Mesenchymal stem cell (in vitro differentiated cells and primary cell): ENCODE results near the gene RANBP10.
A peak's percentile ranks its signal among the peaks of the same experiment; 100 is the strongest.

Source experiments
- DNase-seq: peaks from one replicate; pipeline ENCODE4 v3.0.0-alpha.2; 2013
- H2AFZ ChIP-seq: one replicate; pipeline ENCODE4 v1.6.1; 2013; ENCODE audit warnings: low read depth, mild to moderate bottlenecking, control low read depth, inconsistent platforms, low read length, moderate library complexity
- H2AK5ac ChIP-seq: 2 replicates; pipeline ENCODE4 v1.6.1; 2013; ENCODE audit warnings: low read length, moderate library complexity, mild to moderate bottlenecking, inconsistent platforms; ENCODE audit not compliant: severe bottlenecking
- H2BK120ac ChIP-seq: one replicate; pipeline ENCODE4 v1.6.1; 2013; ENCODE audit warnings: low read depth, mild to moderate bottlenecking, inconsistent platforms, low read length, moderate library complexity
- H2BK12ac ChIP-seq, 2 experiments: one replicate each; pipeline ENCODE4 v1.6.1; 2013; ENCODE audit warnings: inconsistent platforms in 2 of 2, low read length in 2 of 2, mild to moderate bottlenecking in 2 of 2, moderate library complexity in 2 of 2, control low read depth in 1 of 2
- H2BK15ac ChIP-seq: one replicate; pipeline ENCODE4 v1.6.1; 2013; ENCODE audit warnings: mild to moderate bottlenecking, low read depth, inconsistent platforms; ENCODE audit not compliant: poor library complexity, severe bottlenecking
- H2BK5ac ChIP-seq: 2 replicates; pipeline ENCODE4 v1.6.1; 2013; ENCODE audit warnings: low read depth, mild to moderate bottlenecking, low read length, control low read depth, inconsistent platforms; ENCODE audit not compliant: poor library complexity, severe bottlenecking
- H3K14ac ChIP-seq, 2 experiments: one replicate each; pipeline ENCODE4 v1.6.1; 2013; ENCODE audit warnings: inconsistent platforms in 2 of 2, low read length in 2 of 2, control low read depth in 1 of 2, mild to moderate bottlenecking in 1 of 2, moderate library complexity in 1 of 2
- H3K18ac ChIP-seq, 2 experiments: one replicate each; pipeline ENCODE4 v1.6.1; 2013; ENCODE audit warnings: inconsistent platforms in 2 of 2, low read length in 2 of 2, control low read depth in 1 of 2, low read depth in 1 of 2, mild to moderate bottlenecking in 1 of 2
- H3K23ac ChIP-seq, 2 experiments: one replicate each; pipeline ENCODE4 v1.6.1; 2013; ENCODE audit warnings: inconsistent platforms in 2 of 2, low read length in 2 of 2, mild to moderate bottlenecking in 2 of 2, moderate library complexity in 2 of 2, control low read depth in 1 of 2
- H3K27ac ChIP-seq: 2 replicates; pipeline ENCODE4 v1.5.1; 2013; ENCODE audit warnings: mild to moderate bottlenecking, moderate library complexity, low read length, control low read depth, inconsistent platforms; ENCODE audit not compliant: poor library complexity, severe bottlenecking
- H3K27me3 ChIP-seq, 2 experiments: 2 replicates each; pipeline versions ENCODE4 v1.6.1 to v1.7.0; 2013; ENCODE audit warnings: low read length in 2 of 2, mild to moderate bottlenecking in 2 of 2, moderate library complexity in 2 of 2, control low read depth in 1 of 2, inconsistent platforms in 1 of 2; ENCODE audit not compliant: control insufficient read depth in 1 of 2, insufficient read depth in 1 of 2
- H3K36me3 ChIP-seq, 2 experiments: 2 replicates each; pipeline versions ENCODE4 v1.6.1 to v1.7.0; 2013; ENCODE audit warnings: low read length in 2 of 2, control low read depth in 1 of 2, inconsistent platforms in 1 of 2, low read depth in 1 of 2, mild to moderate bottlenecking in 1 of 2; ENCODE audit not compliant: insufficient read depth in 2 of 2, control insufficient read depth in 1 of 2
- H3K4ac ChIP-seq, 2 experiments: one replicate each; pipeline ENCODE4 v1.6.1; 2013; ENCODE audit warnings: inconsistent platforms in 2 of 2, low read length in 2 of 2, mild to moderate bottlenecking in 2 of 2, moderate library complexity in 2 of 2, control low read depth in 1 of 2, low read depth in 1 of 2
- H3K4me1 ChIP-seq: 2 replicates; pipeline ENCODE4 v1.6.1; 2013; ENCODE audit warnings: low read depth, low read length, control low read depth; ENCODE audit not compliant: control insufficient read depth, insufficient read depth
- H3K4me2 ChIP-seq: 2 replicates; pipeline ENCODE4 v1.6.1; 2013; ENCODE audit warnings: low read length, mild to moderate bottlenecking, inconsistent platforms; ENCODE audit not compliant: poor library complexity, severe bottlenecking
- H3K4me3 ChIP-seq, 2 experiments: 2 replicates each; pipeline versions ENCODE4 v1.5.1 to v1.7.0; 2013; ENCODE audit warnings: low read length in 2 of 2, mild to moderate bottlenecking in 2 of 2, control low read depth in 1 of 2, low read depth in 1 of 2; ENCODE audit not compliant: insufficient read depth in 1 of 2
- H3K79me1 ChIP-seq: replicated peaks from 2 replicates; pipeline ENCODE4 v1.6.1; 2013; ENCODE audit warnings: mild to moderate bottlenecking, control low read depth, low read length, inconsistent platforms; ENCODE audit not compliant: poor library complexity, severe bottlenecking
- H3K9ac ChIP-seq: 2 replicates; pipeline ENCODE4 v1.7.0; 2013; ENCODE audit warnings: mild to moderate bottlenecking, low read length, moderate library complexity
- H3K9me3 ChIP-seq: 2 replicates; pipeline ENCODE4 v1.7.0; 2013; ENCODE audit warnings: mild to moderate bottlenecking, low read length; ENCODE audit not compliant: control insufficient read depth
- H4K8ac ChIP-seq: one replicate; pipeline ENCODE4 v1.6.1; 2013; ENCODE audit warnings: inconsistent platforms, mild to moderate bottlenecking, low read length, moderate library complexity
- H4K91ac ChIP-seq: one replicate; pipeline ENCODE4 v1.6.1; 2013; ENCODE audit warnings: mild to moderate bottlenecking, low read length, inconsistent platforms
- WGBS: methylation state at CpG from one replicate; pipeline ENCODE4 v1.1.7; 2013; ENCODE audit warnings: mixed read lengths; 5-methylcytosine and 5-hydroxymethylcytosine counted together

Gene RANBP10

DNA sequence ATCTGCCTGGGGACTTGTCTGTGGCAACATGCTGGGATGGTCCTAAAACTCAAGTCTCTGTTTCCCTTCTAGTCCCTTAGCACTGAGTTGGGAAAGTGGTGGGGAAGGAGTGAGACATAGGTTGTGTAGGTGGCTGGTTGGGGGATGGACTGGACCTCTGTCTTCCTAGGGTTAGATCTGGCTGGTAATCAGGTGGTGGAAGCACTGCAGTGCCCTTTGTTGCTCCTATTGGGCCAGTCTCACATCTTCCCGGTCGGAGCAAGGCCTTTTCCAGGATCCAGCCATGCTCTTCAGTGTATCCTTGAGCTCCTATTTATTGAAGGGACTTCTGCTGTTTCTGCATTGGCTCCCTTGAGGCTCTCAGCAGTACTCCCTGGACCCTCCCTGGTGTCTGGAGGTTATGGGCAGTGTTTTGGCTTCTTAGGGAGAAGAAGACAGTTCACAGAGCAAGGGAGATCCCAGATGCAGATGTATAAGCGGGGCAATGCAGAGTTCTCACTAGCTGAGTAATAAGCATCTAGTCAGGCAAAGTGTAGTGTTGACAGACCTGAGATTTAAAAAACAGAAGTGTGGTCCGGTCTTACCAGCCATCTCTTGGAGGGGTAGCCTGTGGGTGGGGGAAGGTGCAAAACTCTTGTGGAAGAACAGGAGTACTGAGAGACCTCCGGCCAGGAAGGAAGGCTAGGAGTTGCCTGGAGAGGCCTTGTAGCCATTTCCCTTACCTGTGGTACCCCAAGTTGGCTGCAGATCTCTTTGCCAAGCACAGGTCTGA lies 39.1 kb upstream of the RANBP10 start:
- Histone ChIP-seq H3K9ac (peak overlapping the region; percentile 98), H4K8ac (peak overlapping the region; percentile 52), H2BK120ac (no peak overlapping the region), H3K23ac (peak overlapping the region in 1 of 2 experiments; percentile 65), H2BK12ac (peak overlapping the region in 1 of 2 experiments; percentile 73), H3K36me3 (peaks cover 12 to 15% of the 10 kb centered on the region in 2 experiments), H2BK5ac (peak overlapping the region; percentile 89), H3K18ac (no peak overlapping the region), H3K9me3 (no peaks in the 10 kb centered on the region), H3K27me3 (no peaks in the 10 kb centered on the region), H3K27ac (peak overlapping the region; percentile 97), H3K79me1 (peaks cover 4% of the 10 kb centered on the region), H2BK15ac (no peak overlapping the region), H2AK5ac (peak overlapping the region; percentile 43), H3K4ac (peak overlapping the region in 1 of 2 experiments; percentile 80), H3K4me2 (peak overlapping the region; percentile 89), H3K4me3 (peak overlapping the region in 1 of 2 experiments; percentile 85), H2AFZ (no peak overlapping the region), H3K4me1 (peaks cover 29% of the 10 kb centered on the region), H4K91ac (peak overlapping the region; percentile 78), H3K14ac (no peak overlapping the region)
- 84% methylated on average over 5 of the region's 5 CpGs for WGBS
- peak; percentile 33 for DNase-seq

DNA sequence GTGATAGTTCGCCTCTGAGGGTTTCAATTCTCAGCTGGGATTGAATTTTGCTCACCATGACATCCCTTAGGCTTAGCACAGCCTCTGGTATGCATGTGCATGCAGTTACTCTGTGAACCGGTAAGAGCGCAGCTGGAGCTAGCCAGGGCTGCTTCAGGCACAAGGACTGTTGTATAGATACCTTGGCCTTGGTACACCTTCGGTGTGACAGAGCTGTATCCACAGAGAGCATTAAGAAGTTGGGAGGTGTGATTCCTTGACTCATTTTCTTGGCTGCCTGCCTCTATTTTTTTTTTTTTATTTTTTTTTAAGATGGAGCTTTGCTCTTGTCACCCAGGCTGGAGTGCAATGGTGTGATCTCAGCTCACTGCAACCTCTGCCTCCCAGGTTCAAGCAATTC lies 38.1 kb upstream of the RANBP10 start:
- DNase-seq = peak; percentile 46
- no peak overlapping the region for H3K4ac ChIP-seq
- H2AFZ ChIP-seq = no peak overlapping the region
- peaks cover 4% of the 10 kb centered on the region for H3K79me1 ChIP-seq
- H2BK5ac ChIP-seq = no peak overlapping the region
- H2AK5ac ChIP-seq = no peak overlapping the region
- no peak overlapping the region for H2BK12ac ChIP-seq
- peaks cover 8 to 13% of the 10 kb centered on the region in 2 experiments for H3K36me3 ChIP-seq
- H3K9me3 ChIP-seq = no peaks in the 10 kb centered on the region
- H3K18ac ChIP-seq = no peak overlapping the region
- H3K9ac ChIP-seq = peak overlapping the region; percentile 98
- WGBS = 86% methylated on average over 4 of the region's 4 CpGs
- H2BK120ac ChIP-seq = no peak overlapping the region
- no peaks in the 10 kb centered on the region for H3K27me3 ChIP-seq
- no peak overlapping the region for H3K4me2 ChIP-seq
- H3K4me3 ChIP-seq = peak overlapping the region in 1 of 2 experiments; percentile 92
- no peak overlapping the region for H3K27ac ChIP-seq
- H4K91ac ChIP-seq = no peak overlapping the region
- H4K8ac ChIP-seq = no peak overlapping the region
- no peak overlapping the region for H2BK15ac ChIP-seq
- H3K4me1 ChIP-seq = peaks cover 28% of the 10 kb centered on the region
- H3K14ac ChIP-seq = no peak overlapping the region
- H3K23ac ChIP-seq = no peak overlapping the region

DNA sequence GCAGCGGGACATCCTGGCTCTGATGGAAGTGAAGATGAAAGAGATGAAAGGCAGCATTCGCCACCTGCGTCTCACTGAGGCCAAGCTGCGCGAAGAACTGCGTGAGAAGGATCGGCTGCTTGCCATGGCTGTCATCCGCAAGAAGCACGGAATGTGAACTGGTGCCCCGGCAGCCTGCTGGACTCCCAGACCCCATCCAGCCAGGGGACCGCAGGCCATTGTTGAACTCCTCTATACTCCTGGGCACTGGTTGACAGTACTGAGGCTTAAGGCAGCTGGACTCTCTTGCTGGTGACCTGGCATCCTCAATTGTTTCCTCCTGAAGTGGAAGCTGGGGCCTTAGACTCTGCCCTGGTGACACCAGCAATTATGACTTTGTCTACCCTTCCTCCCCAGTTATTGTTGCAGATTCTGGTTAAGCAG lies 37.0 kb upstream of the RANBP10 start:
- no peaks in the 10 kb centered on the region for H3K27me3 ChIP-seq
- no peak overlapping the region for H2AK5ac ChIP-seq
- H2BK12ac ChIP-seq = no peak overlapping the region
- peak overlapping the region; percentile 70 for H3K4me2 ChIP-seq
- peak overlapping the region; percentile 11 for H4K91ac ChIP-seq
- DNase-seq = peak; percentile 66
- H3K18ac ChIP-seq = peak overlapping the region; percentile 58 to 76
- peaks cover 5% of the 10 kb centered on the region for H3K79me1 ChIP-seq
- 24% methylated on average over 11 of the region's 11 CpGs for WGBS
- peaks cover 22% of the 10 kb centered on the region for H3K4me1 ChIP-seq
- H3K23ac ChIP-seq = peak overlapping the region in 1 of 2 experiments; percentile 94
- peak overlapping the region; percentile 12 for H4K8ac ChIP-seq
- H3K4me3 ChIP-seq = peak overlapping the region; percentile 89 to 92
- peak overlapping the region; percentile 98 for H3K9ac ChIP-seq
- no peak overlapping the region for H2BK5ac ChIP-seq
- H3K14ac ChIP-seq = peak overlapping the region in 1 of 2 experiments; percentile 74
- H2BK15ac ChIP-seq = no peak overlapping the region
- no peak overlapping the region for H2BK120ac ChIP-seq
- H3K9me3 ChIP-seq = no peaks in the 10 kb centered on the region
- peak overlapping the region; percentile 24 for H3K27ac ChIP-seq
- H3K36me3 ChIP-seq = peaks cover 4 to 9% of the 10 kb centered on the region in 2 experiments
- H2AFZ ChIP-seq = no peak overlapping the region
- H3K4ac ChIP-seq = peak overlapping the region; percentile 19 to 35
